K562 (cell line): Measurements from ENCODE around the gene TMEM135. TPM values are rescaled to one million over a fixed set of nuclear protein-coding genes. Genes with fewer than 3 reads are reported as not detected.

ENCODE experiments used
- ARID1B ChIP-seq: fragments of 450-650 bp; IDR thresholded peaks from 2 replicates; pipeline ENCODE4 v1.6.1; 2016; ENCODE audit warnings: antibody characterized with exemption, mild to moderate bottlenecking, inconsistent platforms
- polyA plus RNA-seq, 8 experiments: library from polyadenylated mRNA; depleted of rRNA in 4 of 8; stranded (reverse) in 5 of 8; unstranded in 3 of 8; fragments of >200 nt; fragmentation: Nextera tagmentation in 2 of 8; fragmentation: Illumina TruSeq in 1 of 8; extraction: Ambion mirVana in 2 of 8; extraction: Trizol in 1 of 8; gene quantifications; 2 replicates each; pipeline versions ENCODE4 v1.2.1 to v1.2.3, GENCODE V29; 2011 to 2014; ENCODE audit warnings: inconsistent platforms in 1 of 8, missing spikeins in 1 of 8
- total RNA-seq, 7 experiments: library from RNA; depleted of rRNA in 6 of 7; stranded (reverse); fragments of >200 nt in 6 of 7; fragmentation: Illumina TruSeq in 2 of 7; extraction: Trizol in 2 of 7; gene quantifications; 2 replicates each; pipeline versions ENCODE4 v1.2.1 to v1.2.3, GENCODE V29; 2011 to 2021; ENCODE audit warnings: low replicate concordance in 1 of 7
- TF ChIP-seq, protein P1 (sequence below), 3 experiments: IDR thresholded peaks in 2 of 3; conservative IDR thresholded peaks in 1 of 3; 2 replicates each; pipeline ENCODE4 v1.5.1; 2011 to 2012; ENCODE audit warnings: low read length in 3 of 3, mild to moderate bottlenecking in 3 of 3, control low read depth in 2 of 3, improper control_type of control experiment in 1 of 3, inconsistent platforms in 1 of 3, low read depth in 1 of 3, mixed read lengths in 1 of 3, moderate library complexity in 1 of 3; ENCODE audit not compliant: insufficient read depth in 2 of 3
- TF ChIP-seq, protein P2 (sequence below): fragments of 450-650 bp; IDR thresholded peaks from 2 replicates; pipeline ENCODE4 v1.6.1; 2018; ENCODE audit not compliant: partially characterized antibody
- TF ChIP-seq, protein P3 (sequence below), 2 experiments: fragments of 450-650 bp; formaldehyde crosslinking in 1 of 2; IDR thresholded peaks; 2 replicates each; pipeline versions ENCODE4 v1.4.0 to v1.6.1; 2014 to 2020; ENCODE audit warnings: mild to moderate bottlenecking in 2 of 2, borderline replicate concordance in 1 of 2, low read depth in 1 of 2
- TF ChIP-seq, protein P4 (sequence below): sonication (generic); formaldehyde crosslinking; IDR thresholded peaks from 2 replicates; pipeline ENCODE4 v1.5.0; 2020; ENCODE audit warnings: missing genetic modification reagents

The TMEM135 gene
- total and polyA plus RNA-seq, 9 of the 15 experiments (the other 6 are each of a cell fraction or from before 2014, with no cell fraction given): 17.3 to 53.6 (median 24.9) TPM

DNA sequence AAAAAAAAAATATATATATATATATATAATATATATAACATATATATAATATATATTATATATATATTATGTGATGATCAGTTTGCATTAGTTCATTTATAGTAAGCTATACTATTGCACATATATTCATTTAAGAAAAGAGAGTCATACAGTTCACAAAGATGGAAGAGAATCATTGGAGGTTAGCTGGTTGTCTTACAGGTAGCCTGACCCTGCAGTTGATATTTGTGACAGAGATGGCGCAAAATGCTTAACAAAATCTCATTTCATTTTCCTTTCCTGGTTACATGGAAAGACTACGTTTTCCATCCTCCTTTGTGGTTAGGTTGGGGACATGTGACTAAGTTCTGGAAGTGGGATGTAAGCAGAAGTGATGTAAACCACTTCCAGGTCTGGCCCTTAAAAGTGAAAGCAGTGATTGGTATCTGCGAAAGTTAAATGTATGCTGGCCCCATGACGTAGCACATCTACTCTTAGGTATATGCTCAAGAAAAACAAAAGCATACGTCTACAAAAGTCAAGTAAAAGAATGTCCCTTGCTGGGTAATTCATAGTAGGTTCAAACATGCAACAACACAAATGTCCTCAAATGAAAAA, 7.2 kb upstream of the TMEM135 start (continued):
- TF ChIP-seq, protein P1, sequence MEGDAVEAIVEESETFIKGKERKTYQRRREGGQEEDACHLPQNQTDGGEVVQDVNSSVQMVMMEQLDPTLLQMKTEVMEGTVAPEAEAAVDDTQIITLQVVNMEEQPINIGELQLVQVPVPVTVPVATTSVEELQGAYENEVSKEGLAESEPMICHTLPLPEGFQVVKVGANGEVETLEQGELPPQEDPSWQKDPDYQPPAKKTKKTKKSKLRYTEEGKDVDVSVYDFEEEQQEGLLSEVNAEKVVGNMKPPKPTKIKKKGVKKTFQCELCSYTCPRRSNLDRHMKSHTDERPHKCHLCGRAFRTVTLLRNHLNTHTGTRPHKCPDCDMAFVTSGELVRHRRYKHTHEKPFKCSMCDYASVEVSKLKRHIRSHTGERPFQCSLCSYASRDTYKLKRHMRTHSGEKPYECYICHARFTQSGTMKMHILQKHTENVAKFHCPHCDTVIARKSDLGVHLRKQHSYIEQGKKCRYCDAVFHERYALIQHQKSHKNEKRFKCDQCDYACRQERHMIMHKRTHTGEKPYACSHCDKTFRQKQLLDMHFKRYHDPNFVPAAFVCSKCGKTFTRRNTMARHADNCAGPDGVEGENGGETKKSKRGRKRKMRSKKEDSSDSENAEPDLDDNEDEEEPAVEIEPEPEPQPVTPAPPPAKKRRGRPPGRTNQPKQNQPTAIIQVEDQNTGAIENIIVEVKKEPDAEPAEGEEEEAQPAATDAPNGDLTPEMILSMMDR (IDR thresholded peaks at IDR 0.05 in 2 of 3, conservative IDR thresholded peaks at IDR 0.05 in 1 of 3; ENCODE audit: insufficient read depth in 2 of 3, low read depth in 1 of 3, low read length in 3 of 3): peak in 1 of 3 experiments; percentile 24; a peak in 2 of 6 replicates
- peak; percentile 23; the same call in 1 of the 2 replicates for TF ChIP-seq ARID1B
- TF ChIP-seq, protein P2, sequence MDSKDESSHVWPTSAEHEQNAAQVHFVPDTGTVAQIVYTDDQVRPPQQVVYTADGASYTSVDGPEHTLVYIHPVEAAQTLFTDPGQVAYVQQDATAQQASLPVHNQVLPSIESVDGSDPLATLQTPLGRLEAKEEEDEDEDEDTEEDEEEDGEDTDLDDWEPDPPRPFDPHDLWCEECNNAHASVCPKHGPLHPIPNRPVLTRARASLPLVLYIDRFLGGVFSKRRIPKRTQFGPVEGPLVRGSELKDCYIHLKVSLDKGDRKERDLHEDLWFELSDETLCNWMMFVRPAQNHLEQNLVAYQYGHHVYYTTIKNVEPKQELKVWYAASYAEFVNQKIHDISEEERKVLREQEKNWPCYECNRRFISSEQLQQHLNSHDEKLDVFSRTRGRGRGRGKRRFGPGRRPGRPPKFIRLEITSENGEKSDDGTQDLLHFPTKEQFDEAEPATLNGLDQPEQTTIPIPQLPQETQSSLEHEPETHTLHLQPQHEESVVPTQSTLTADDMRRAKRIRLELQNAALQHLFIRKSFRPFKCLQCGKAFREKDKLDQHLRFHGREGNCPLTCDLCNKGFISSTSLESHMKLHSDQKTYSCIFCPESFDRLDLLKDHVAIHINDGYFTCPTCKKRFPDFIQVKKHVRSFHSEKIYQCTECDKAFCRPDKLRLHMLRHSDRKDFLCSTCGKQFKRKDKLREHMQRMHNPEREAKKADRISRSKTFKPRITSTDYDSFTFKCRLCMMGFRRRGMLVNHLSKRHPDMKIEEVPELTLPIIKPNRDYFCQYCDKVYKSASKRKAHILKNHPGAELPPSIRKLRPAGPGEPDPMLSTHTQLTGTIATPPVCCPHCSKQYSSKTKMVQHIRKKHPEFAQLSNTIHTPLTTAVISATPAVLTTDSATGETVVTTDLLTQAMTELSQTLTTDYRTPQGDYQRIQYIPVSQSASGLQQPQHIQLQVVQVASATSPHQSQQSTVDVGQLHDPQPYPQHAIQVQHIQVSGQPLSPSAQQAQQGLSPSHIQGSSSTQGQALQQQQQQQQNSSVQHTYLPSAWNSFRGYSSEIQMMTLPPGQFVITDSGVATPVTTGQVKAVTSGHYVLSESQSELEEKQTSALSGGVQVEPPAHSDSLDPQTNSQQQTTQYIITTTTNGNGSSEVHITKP: peak; percentile 13
- TF ChIP-seq, protein P3, sequence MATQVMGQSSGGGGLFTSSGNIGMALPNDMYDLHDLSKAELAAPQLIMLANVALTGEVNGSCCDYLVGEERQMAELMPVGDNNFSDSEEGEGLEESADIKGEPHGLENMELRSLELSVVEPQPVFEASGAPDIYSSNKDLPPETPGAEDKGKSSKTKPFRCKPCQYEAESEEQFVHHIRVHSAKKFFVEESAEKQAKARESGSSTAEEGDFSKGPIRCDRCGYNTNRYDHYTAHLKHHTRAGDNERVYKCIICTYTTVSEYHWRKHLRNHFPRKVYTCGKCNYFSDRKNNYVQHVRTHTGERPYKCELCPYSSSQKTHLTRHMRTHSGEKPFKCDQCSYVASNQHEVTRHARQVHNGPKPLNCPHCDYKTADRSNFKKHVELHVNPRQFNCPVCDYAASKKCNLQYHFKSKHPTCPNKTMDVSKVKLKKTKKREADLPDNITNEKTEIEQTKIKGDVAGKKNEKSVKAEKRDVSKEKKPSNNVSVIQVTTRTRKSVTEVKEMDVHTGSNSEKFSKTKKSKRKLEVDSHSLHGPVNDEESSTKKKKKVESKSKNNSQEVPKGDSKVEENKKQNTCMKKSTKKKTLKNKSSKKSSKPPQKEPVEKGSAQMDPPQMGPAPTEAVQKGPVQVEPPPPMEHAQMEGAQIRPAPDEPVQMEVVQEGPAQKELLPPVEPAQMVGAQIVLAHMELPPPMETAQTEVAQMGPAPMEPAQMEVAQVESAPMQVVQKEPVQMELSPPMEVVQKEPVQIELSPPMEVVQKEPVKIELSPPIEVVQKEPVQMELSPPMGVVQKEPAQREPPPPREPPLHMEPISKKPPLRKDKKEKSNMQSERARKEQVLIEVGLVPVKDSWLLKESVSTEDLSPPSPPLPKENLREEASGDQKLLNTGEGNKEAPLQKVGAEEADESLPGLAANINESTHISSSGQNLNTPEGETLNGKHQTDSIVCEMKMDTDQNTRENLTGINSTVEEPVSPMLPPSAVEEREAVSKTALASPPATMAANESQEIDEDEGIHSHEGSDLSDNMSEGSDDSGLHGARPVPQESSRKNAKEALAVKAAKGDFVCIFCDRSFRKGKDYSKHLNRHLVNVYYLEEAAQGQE (IDR thresholded peaks at IDR 0.05; ENCODE audit: borderline replicate concordance): peak; percentile 39; the same call in 1 of the 2 replicates
- TF ChIP-seq, protein P3 (CRISPR knock-in tag; IDR thresholded peaks at IDR 0.05; ENCODE audit: low read depth): no peak
- TF ChIP-seq, protein P4, sequence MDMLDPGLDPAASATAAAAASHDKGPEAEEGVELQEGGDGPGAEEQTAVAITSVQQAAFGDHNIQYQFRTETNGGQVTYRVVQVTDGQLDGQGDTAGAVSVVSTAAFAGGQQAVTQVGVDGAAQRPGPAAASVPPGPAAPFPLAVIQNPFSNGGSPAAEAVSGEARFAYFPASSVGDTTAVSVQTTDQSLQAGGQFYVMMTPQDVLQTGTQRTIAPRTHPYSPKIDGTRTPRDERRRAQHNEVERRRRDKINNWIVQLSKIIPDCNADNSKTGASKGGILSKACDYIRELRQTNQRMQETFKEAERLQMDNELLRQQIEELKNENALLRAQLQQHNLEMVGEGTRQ (CRISPR knock-in tag): peak; percentile 81
